ENCODE data around the gene DOCK6.

DNA sequence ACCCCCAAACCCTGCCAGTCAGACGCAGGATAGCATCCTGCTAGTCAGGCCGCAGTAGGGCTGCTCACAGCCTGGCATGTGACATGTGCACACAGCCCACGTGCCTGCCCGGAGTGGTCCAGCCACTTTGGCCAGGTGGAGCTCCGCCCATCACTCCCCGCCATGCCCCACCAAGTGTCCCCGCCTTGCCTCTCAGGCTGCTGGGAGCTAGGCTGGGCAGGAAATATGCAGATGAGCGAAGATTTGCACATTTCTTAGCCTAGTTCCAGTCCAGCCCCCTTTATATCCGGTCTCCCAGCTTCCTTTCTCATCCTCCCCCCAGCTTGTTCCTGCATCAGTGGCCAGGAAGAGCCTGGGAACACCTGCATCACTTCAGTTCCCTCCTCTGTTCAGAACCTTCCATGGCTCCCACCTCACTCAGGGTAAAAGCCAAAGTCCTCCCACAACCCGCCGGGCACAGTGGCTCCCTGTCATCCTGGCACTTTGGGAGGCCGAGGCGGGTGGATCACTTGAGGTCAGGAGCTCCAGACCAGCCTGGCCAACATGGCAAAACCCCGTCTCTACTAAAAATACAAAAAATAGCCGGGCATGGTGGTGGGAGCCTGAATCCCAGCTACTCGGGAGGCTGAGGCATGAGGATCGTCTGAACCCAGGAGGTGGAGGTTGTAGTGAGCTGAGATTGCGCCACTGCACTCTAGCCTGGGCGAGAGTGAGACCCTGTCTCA is 2.3 kb upstream of the DOCK6 start:
- TF ChIP-seq POLR2AphosphoS5 (IDR thresholded peaks at IDR 0.05; ENCODE audit: low read depth, low read length): no peak
- TF ChIP-seq, protein P1, sequence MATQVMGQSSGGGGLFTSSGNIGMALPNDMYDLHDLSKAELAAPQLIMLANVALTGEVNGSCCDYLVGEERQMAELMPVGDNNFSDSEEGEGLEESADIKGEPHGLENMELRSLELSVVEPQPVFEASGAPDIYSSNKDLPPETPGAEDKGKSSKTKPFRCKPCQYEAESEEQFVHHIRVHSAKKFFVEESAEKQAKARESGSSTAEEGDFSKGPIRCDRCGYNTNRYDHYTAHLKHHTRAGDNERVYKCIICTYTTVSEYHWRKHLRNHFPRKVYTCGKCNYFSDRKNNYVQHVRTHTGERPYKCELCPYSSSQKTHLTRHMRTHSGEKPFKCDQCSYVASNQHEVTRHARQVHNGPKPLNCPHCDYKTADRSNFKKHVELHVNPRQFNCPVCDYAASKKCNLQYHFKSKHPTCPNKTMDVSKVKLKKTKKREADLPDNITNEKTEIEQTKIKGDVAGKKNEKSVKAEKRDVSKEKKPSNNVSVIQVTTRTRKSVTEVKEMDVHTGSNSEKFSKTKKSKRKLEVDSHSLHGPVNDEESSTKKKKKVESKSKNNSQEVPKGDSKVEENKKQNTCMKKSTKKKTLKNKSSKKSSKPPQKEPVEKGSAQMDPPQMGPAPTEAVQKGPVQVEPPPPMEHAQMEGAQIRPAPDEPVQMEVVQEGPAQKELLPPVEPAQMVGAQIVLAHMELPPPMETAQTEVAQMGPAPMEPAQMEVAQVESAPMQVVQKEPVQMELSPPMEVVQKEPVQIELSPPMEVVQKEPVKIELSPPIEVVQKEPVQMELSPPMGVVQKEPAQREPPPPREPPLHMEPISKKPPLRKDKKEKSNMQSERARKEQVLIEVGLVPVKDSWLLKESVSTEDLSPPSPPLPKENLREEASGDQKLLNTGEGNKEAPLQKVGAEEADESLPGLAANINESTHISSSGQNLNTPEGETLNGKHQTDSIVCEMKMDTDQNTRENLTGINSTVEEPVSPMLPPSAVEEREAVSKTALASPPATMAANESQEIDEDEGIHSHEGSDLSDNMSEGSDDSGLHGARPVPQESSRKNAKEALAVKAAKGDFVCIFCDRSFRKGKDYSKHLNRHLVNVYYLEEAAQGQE (IDR thresholded peaks at IDR 0.05; ENCODE audit: insufficient read depth in 1 of 2, low read depth in 2 of 2, low read length in 2 of 2): no peak
